Vagina (tissue), 2 donors: Measurements from ENCODE around the gene SERPINB12. TPM values are rescaled to one million over a fixed set of nuclear protein-coding genes. Genes with fewer than 3 reads are reported as not detected.

ENCODE experiments used
- DNase-seq, 2 donors: peaks; one replicate each; pipeline ENCODE4 v3.0.0-alpha.2; 2017; ENCODE audit errors: extremely low spot score in 2 of 2
- H3K27ac ChIP-seq: fragments of 200-600 bp; sonication (generic); one replicate; pipeline ENCODE4 v1.5.1; 2019
- H3K27me3 ChIP-seq: fragments of 200-600 bp; sonication (generic); one replicate; pipeline ENCODE4 v1.5.1; 2019
- H3K36me3 ChIP-seq, 2 donors: fragments of 200-600 bp; sonication (generic); one replicate each; pipeline ENCODE4 v1.5.1; 2017 to 2019
- H3K4me1 ChIP-seq: fragments of 200-600 bp; sonication (generic); one replicate; pipeline ENCODE4 v1.5.1; 2019
- H3K4me3 ChIP-seq, 2 donors: fragments of 200-600 bp; sonication (generic); 1 replicate in 1 of 2; 2 replicates in 1 of 2; pipeline ENCODE4 v1.5.1; 2016 to 2019
- H3K9me3 ChIP-seq: fragments of 200-600 bp; sonication (generic); one replicate; pipeline ENCODE4 v1.5.1; 2019
- CTCF ChIP-seq, 3 experiments: fragments of 450-650 bp in 2 of 3; fragments of 200-600 bp in 1 of 3; sonication (generic) in 1 of 3; IDR thresholded peaks; one replicate each; pipeline ENCODE4 v1.5.1; 2017 to 2019; ENCODE audit warnings: antibody characterized with exemption in 3 of 3, mild to moderate bottlenecking in 2 of 3, moderate library complexity in 2 of 3
- POLR2A ChIP-seq, 2 donors: fragments of 450-650 bp; IDR thresholded peaks; one replicate each; pipeline ENCODE4 v1.6.1; 2017; ENCODE audit warnings: antibody characterized with exemption in 2 of 2, mild to moderate bottlenecking in 2 of 2, moderate library complexity in 2 of 2
- POLR2AphosphoS5 ChIP-seq, 2 donors: sonication (generic); formaldehyde crosslinking; IDR thresholded peaks; one replicate each; pipeline ENCODE4 v1.9.0; 2017; ENCODE audit warnings: antibody characterized with exemption in 2 of 2, mild to moderate bottlenecking in 2 of 2, low read depth in 1 of 2; ENCODE audit not compliant: insufficient read depth in 1 of 2
- intact Hi-C: fragments of 100-400 bp; cut with DNase I; formaldehyde crosslinking; loops from one replicate; pipeline ENCODE4 v1.15.1; 2023
- total RNA-seq: library from RNA; depleted of rRNA; stranded (reverse); fragments of >200 nt; gene quantifications from one replicate; pipeline ENCODE4 v1.2.3, GENCODE V29; 2016

The SERPINB12 gene
- total RNA-seq, 1 donor from 2014 or later, result 20.1 TPM

GRCh38 chr18:63590966-63591695, 49.0 kb downstream of the SERPINB12 start:
- H3K27me3 ChIP-seq, result no peaks in the 10 kb centered on the region
- H3K27ac ChIP-seq, result no peak overlapping the region
- no peak overlapping the region for H3K4me3 ChIP-seq
- intact Hi-C loops, result no loop called here
- no peak for TF ChIP-seq CTCF (IDR thresholded peaks at IDR 0.05)
- TF ChIP-seq POLR2A (IDR thresholded peaks at IDR 0.05), result no peak
- no peak for TF ChIP-seq POLR2AphosphoS5 (IDR thresholded peaks at IDR 0.05; ENCODE audit: insufficient read depth in 1 of 2, low read depth in 1 of 2)
- DNase-seq, result no peak
- no peaks in the 10 kb centered on the region for H3K9me3 ChIP-seq
- H3K36me3 ChIP-seq, result no peaks in the 10 kb centered on the region
- H3K4me1 ChIP-seq, result no peaks in the 10 kb centered on the region

- H3K27me3 ChIP-seq, result no peaks in the 10 kb centered on the region
- H3K4me1 ChIP-seq, result no peaks in the 10 kb centered on the region
- DNase-seq, result no peak
- intact Hi-C loops, result no loop called here
- no peaks in the 10 kb centered on the region for H3K36me3 ChIP-seq
- no peaks in the 10 kb centered on the region for H3K9me3 ChIP-seq
- TF ChIP-seq POLR2A (IDR thresholded peaks at IDR 0.05), result no peak
- no peak for TF ChIP-seq CTCF (IDR thresholded peaks at IDR 0.05)
- no peak for TF ChIP-seq POLR2AphosphoS5 (IDR thresholded peaks at IDR 0.05; ENCODE audit: insufficient read depth in 1 of 2, low read depth in 1 of 2)
- no peak overlapping the region for H3K27ac ChIP-seq
- H3K4me3 ChIP-seq, result no peak overlapping the region
Observed at GRCh38 chr18:63591725-63592124, 49.6 kb downstream of the SERPINB12 start.

- Histone ChIP-seq H3K4me3 (no peak overlapping the region), H3K36me3 (no peaks in the 10 kb centered on the region), H3K27ac (no peak overlapping the region), H3K9me3 (no peaks in the 10 kb centered on the region), H3K27me3 (no peaks in the 10 kb centered on the region), H3K4me1 (no peaks in the 10 kb centered on the region)
- TF ChIP-seq POLR2A (IDR thresholded peaks at IDR 0.05) (no peak), POLR2AphosphoS5 (IDR thresholded peaks at IDR 0.05; ENCODE audit: insufficient read depth in 1 of 2, low read depth in 1 of 2) (no peak), CTCF (IDR thresholded peaks at IDR 0.05) (no peak)
- intact Hi-C loops, result no loop called here
- DNase-seq, result no peak
Observed at GRCh38 chr18:63592471-63592870, 50.3 kb downstream of the SERPINB12 start.

GRCh38 chr18:63596964-63597363, 54.8 kb downstream of the SERPINB12 start:
- H3K4me3 ChIP-seq, result no peak overlapping the region
- H3K4me1 ChIP-seq, result no peaks in the 10 kb centered on the region
- no peak overlapping the region for H3K27ac ChIP-seq
- H3K36me3 ChIP-seq, result no peaks in the 10 kb centered on the region
- no peak for DNase-seq
- H3K27me3 ChIP-seq, result no peaks in the 10 kb centered on the region
- intact Hi-C loops, result no loop called here
- H3K9me3 ChIP-seq, result no peaks in the 10 kb centered on the region
- TF ChIP-seq POLR2A (IDR thresholded peaks at IDR 0.05) (no peak), CTCF (IDR thresholded peaks at IDR 0.05) (no peak), POLR2AphosphoS5 (IDR thresholded peaks at IDR 0.05; ENCODE audit: insufficient read depth in 1 of 2, low read depth in 1 of 2) (no peak)

GRCh38 chr18:63603355-63603754, 61.2 kb downstream of the SERPINB12 start:
- no peaks in the 10 kb centered on the region for H3K36me3 ChIP-seq
- intact Hi-C loops, result no loop called here
- no peak overlapping the region for H3K27ac ChIP-seq
- no peaks in the 10 kb centered on the region for H3K9me3 ChIP-seq
- no peak for DNase-seq
- H3K4me1 ChIP-seq, result no peaks in the 10 kb centered on the region
- H3K27me3 ChIP-seq, result no peaks in the 10 kb centered on the region
- TF ChIP-seq POLR2A (IDR thresholded peaks at IDR 0.05) (no peak), POLR2AphosphoS5 (IDR thresholded peaks at IDR 0.05; ENCODE audit: insufficient read depth in 1 of 2, low read depth in 1 of 2) (no peak), CTCF (IDR thresholded peaks at IDR 0.05) (no peak)
- H3K4me3 ChIP-seq, result no peak overlapping the region
